Body of pancreas (tissue), 4 donors: ENCODE data around the gene NXPH2. TPM values are rescaled to one million over a fixed set of nuclear protein-coding genes. Genes with fewer than 3 reads are reported as not detected.

Experiments
- ATAC-seq: fragments of 150-250 bp; one replicate; pipeline ENCODE4 v1.9.1; 2016
- DNase-seq, 4 donors: peaks; one replicate each; pipeline ENCODE4 v3.0.0-alpha.2; 2019
- H3K27ac ChIP-seq, 4 donors: fragments of 200-600 bp; sonication (generic); 1 replicate in 3 of 4; 2 replicates in 1 of 4; pipeline versions ENCODE4 v1.5.1 to v1.6.1; 2016 to 2019; ENCODE audit warnings: mild to moderate bottlenecking in 1 of 4, mixed read lengths in 1 of 4, moderate library complexity in 1 of 4
- H3K27me3 ChIP-seq, 2 donors: fragments of 200-600 bp; sonication (generic); one replicate each; pipeline ENCODE4 v1.6.0; 2016; ENCODE audit warnings: mild to moderate bottlenecking in 1 of 2
- H3K36me3 ChIP-seq, 2 donors: fragments of 200-600 bp; sonication (generic); replicated peaks in 1 of 2; 2 replicates each; pipeline ENCODE4 v1.5.1; 2016; ENCODE audit warnings: low read depth in 2 of 2; ENCODE audit not compliant: insufficient read depth in 1 of 2
- H3K4me1 ChIP-seq: fragments of 200-600 bp; sonication (generic); one replicate; pipeline ENCODE4 v1.6.0; 2016
- H3K4me3 ChIP-seq, 2 donors: fragments of 200-600 bp; sonication (generic); 1 replicate in 1 of 2; 2 replicates in 1 of 2; pipeline ENCODE4 v1.5.1; 2016 to 2019
- H3K9me3 ChIP-seq, 3 donors: fragments of 200-600 bp; sonication (generic); 1 replicate in 2 of 3; 2 replicates in 1 of 3; pipeline ENCODE4 v1.5.1; 2016
- CTCF ChIP-seq, 7 experiments: fragments of 450-650 bp in 4 of 7; fragments of 200-600 bp in 3 of 7; sonication (generic) in 3 of 7; IDR thresholded peaks; one replicate each; pipeline ENCODE4 v1.5.1; 2016 to 2019; ENCODE audit warnings: antibody characterized with exemption in 7 of 7
- POLR2A ChIP-seq, 3 donors: fragments of 450-650 bp; IDR thresholded peaks; one replicate each; pipeline ENCODE4 v1.6.1; 2016; ENCODE audit warnings: antibody characterized with exemption in 3 of 3, mild to moderate bottlenecking in 2 of 3
- WGBS, 2 donors: methylation state at CpG; one replicate each; pipeline ENCODE4 v1.1.5; 2017; 5-methylcytosine and 5-hydroxymethylcytosine counted together
- intact Hi-C: fragments of 100-400 bp; cut with DNase I; formaldehyde crosslinking; loops from one replicate; pipeline ENCODE4 v1.15.1; 2023
- total RNA-seq, 2 donors: library from RNA; depleted of rRNA; stranded (reverse); fragments of >200 nt; gene quantifications; one replicate each; pipeline ENCODE4 v1.1.0, GENCODE V29; 2016

NXPH2 gene
- total RNA-seq, 2 donors from 2014 or later: not detected

- 11 to 16% methylated on average over 2 of the region's 2 CpGs for WGBS, 2 donors
- TF ChIP-seq POLR2A (IDR thresholded peaks at IDR 0.05) (no peak), CTCF (IDR thresholded peaks at IDR 0.05) (peak; percentile 52 to 88 (median 82))
- Histone ChIP-seq H3K9me3 (no peaks in the 10 kb centered on the region), H3K4me3 (no peak overlapping the region), H3K27me3 (no peaks in the 10 kb centered on the region), H3K27ac (no peak overlapping the region), H3K36me3 (no peaks in the 10 kb centered on the region), H3K4me1 (no peaks in the 10 kb centered on the region)
- peak in 3 of 4 donors; percentile 28 to 41 (median 35) for DNase-seq
- intact Hi-C loops: no loop called here
- ATAC-seq: peak; percentile 69
Observed at GRCh38 chr2:138787053-138787666, 7.0 kb upstream of the NXPH2 start.

GRCh38 chr2:138782383-138782782 is 2.2 kb upstream of the NXPH2 start:
- Histone ChIP-seq H3K4me1 (peaks cover 16% of the 10 kb centered on the region), H3K36me3 (no peaks in the 10 kb centered on the region), H3K4me3 (no peak overlapping the region), H3K27me3 (peaks cover 0 to 15% of the 10 kb centered on the region in 2 donors), H3K27ac (no peak overlapping the region), H3K9me3 (no peaks in the 10 kb centered on the region)
- 73 to 74% methylated on average over 5 of the region's 5 CpGs for WGBS, 2 donors
- ATAC-seq: no peak
- intact Hi-C loops: no loop called here
- DNase-seq: no peak
- TF ChIP-seq CTCF (IDR thresholded peaks at IDR 0.05) (no peak), POLR2A (IDR thresholded peaks at IDR 0.05) (no peak)

- WGBS, 2 donors: 11 to 17% methylated on average over 14 to 19 of the region's 19 CpGs
- no peak for DNase-seq
- no peak for ATAC-seq
- no peaks in the 10 kb centered on the region for H3K9me3 ChIP-seq
- TF ChIP-seq CTCF (IDR thresholded peaks at IDR 0.05) (no peak), POLR2A (IDR thresholded peaks at IDR 0.05) (no peak)
- intact Hi-C loops: no loop called here
- H3K4me1 ChIP-seq: peaks cover 16% of the 10 kb centered on the region
- H3K4me3 ChIP-seq: no peak overlapping the region
- H3K36me3 ChIP-seq: no peaks in the 10 kb centered on the region
- no peak overlapping the region for H3K27ac ChIP-seq
- peaks cover 0 to 15% of the 10 kb centered on the region in 2 donors for H3K27me3 ChIP-seq
Observed at GRCh38 chr2:138780908-138781307, 718 bp upstream of the NXPH2 start.

- intact Hi-C loops: no loop called here
- no peak for TF ChIP-seq POLR2A (IDR thresholded peaks at IDR 0.05)
- TF ChIP-seq CTCF (IDR thresholded peaks at IDR 0.05): no peak
- H3K27ac ChIP-seq: no peak overlapping the region
- ATAC-seq (peak; percentile 21), DNase-seq (no peak)
- peaks cover 0 to 15% of the 10 kb centered on the region in 2 donors for H3K27me3 ChIP-seq
- peaks cover 16% of the 10 kb centered on the region for H3K4me1 ChIP-seq
- no peaks in the 10 kb centered on the region for H3K9me3 ChIP-seq
- 2 to 3% methylated on average over 8 to 40 of the region's 40 CpGs for WGBS, 2 donors
- H3K36me3 ChIP-seq: no peaks in the 10 kb centered on the region
- H3K4me3 ChIP-seq: no peak overlapping the region
Observed at GRCh38 chr2:138780446-138780880, 273 bp upstream of the NXPH2 start.

GRCh38 chr2:138779406-138779780 is 797 bp downstream of the NXPH2 start:
- Histone ChIP-seq H3K4me3 (no peak overlapping the region), H3K27me3 (peaks cover 0 to 15% of the 10 kb centered on the region in 2 donors), H3K27ac (no peak overlapping the region), H3K36me3 (no peaks in the 10 kb centered on the region), H3K9me3 (no peaks in the 10 kb centered on the region), H3K4me1 (peaks cover 16% of the 10 kb centered on the region)
- DNase-seq: no peak
- intact Hi-C loops: no loop called here
- TF ChIP-seq CTCF (IDR thresholded peaks at IDR 0.05): no peak
- no peak for TF ChIP-seq POLR2A (IDR thresholded peaks at IDR 0.05)
- 3 to 16% methylated on average over 20 of the region's 20 CpGs for WGBS, 2 donors
- no peak for ATAC-seq
